Posterior vena cava (tissue), 2 donors: ENCODE results near the gene FRYL. TPM values are rescaled to one million over a fixed set of nuclear protein-coding genes. Genes with fewer than 3 reads are reported as not detected.

Experiments
- DNase-seq: peaks from one replicate; pipeline ENCODE4 v3.0.0-alpha.2; 2020; ENCODE audit warnings: low spot score
- intact Hi-C, 2 donors: fragments of 100-400 bp; cut with DNase I; formaldehyde crosslinking; loops; one replicate each; pipeline versions ENCODE4 v1.14.1 to v1.14.2; 2022 to 2023
- total RNA-seq, 2 donors: library from RNA; stranded (reverse); fragmentation: NEBNext Ultra II Directional; extraction: Animal tissue kit (Norgen Biotek cat#: 25700); gene quantifications; one replicate each; pipeline ENCODE4 v1.2.1, GENCODE V29; 2021
- donor health status: DM: yes; HTN: yes; CAD: no.
- donor health status: DM: yes; HTN: yes; CAD: no.

FRYL gene
- total RNA-seq, 2 donors from 2014 or later: 59.6 to 73.2 TPM

DNA sequence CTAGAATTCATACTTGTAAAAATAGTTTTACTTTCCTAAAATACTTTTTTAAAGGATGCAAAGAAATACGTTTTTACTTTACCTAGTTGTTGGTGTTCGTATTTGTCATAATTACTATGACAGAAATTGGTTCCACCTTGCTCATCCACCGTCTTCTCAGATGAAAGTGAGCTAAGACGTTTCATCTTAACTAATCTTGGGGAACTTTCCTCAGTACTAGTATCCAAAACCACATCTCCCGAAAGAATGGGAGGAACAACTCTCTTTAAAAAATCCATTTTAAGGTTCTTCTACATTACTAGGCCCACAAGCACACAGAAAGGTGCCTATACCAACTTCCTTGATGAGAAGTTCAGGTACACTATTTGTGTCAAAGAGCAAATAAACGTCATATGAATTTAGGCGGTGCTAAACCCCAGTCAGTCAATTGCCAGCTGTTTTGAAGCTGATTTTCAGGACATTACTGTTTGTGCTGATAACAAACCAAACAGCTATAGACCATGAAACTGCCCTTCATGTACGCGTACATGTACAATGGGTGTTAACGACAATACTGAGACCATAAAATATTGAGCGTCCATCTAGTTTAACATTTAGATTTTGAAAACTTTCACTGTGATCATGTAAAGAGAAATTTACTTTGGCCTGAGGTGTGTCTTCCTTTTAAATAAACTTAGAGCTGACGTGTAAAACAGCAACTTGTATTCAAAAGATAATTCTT lies 99.1 kb downstream of the FRYL start:
- intact Hi-C loops: no loop called here
- DNase-seq: no peak

GRCh38 chr4:48673537-48673936 lies 106.5 kb downstream of the FRYL start:
- no peak for DNase-seq
- intact Hi-C loops: no loop called here

DNA sequence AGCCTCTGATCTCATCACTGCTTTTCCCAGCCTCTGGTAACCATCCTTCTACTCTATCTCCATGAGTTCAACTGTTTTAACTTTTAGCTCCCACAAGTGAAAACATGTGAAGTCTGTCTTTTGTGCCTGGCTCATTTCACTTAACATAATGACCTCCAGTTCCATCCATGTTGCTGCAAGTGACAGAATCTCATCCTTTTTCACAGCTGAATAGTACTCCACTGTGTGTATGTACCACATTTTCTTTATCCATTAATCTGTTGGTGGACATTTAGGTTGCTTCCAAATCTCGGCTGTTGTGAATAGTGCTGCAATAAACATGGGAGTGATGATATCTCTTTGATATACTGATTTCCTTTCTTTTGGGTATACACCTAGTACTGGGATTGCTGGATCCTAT lies 109.5 kb downstream of the FRYL start:
- no peak for DNase-seq
- intact Hi-C loops: no loop called here

DNA sequence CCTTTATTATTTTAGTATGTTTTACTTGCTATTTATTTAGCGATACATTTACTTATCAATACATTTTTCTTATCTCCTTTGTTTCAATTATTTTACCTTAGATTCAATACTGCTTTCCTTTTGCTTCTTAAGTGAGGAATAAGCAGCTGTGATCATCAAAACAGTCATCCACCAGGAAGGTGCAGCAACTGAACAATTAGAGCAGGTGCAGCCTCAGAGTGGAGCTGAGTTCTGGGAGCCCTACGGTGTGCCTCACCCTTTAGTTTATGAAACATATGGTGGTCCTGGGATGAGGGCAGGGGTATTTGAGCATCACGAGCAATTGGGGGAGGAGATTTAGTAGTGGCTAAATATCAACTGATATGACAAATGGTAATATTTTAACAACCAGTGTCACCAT lies 111.0 kb downstream of the FRYL start:
- DNase-seq: no peak
- intact Hi-C loops: no loop called here

- no peak for DNase-seq
- intact Hi-C loops: no loop called here
Measured at GRCh38 chr4:48668254-48669017, 111.6 kb downstream of the FRYL start.

- intact Hi-C loops: no loop called here
- DNase-seq: no peak
Measured at GRCh38 chr4:48667148-48667547, 112.9 kb downstream of the FRYL start.

- intact Hi-C loops: no loop called here
- no peak for DNase-seq
Measured at GRCh38 chr4:48665555-48666186, 114.4 kb downstream of the FRYL start.

- DNase-seq: no peak
- intact Hi-C loops: no loop called here
Measured at GRCh38 chr4:48664938-48665337, 115.1 kb downstream of the FRYL start.

DNA sequence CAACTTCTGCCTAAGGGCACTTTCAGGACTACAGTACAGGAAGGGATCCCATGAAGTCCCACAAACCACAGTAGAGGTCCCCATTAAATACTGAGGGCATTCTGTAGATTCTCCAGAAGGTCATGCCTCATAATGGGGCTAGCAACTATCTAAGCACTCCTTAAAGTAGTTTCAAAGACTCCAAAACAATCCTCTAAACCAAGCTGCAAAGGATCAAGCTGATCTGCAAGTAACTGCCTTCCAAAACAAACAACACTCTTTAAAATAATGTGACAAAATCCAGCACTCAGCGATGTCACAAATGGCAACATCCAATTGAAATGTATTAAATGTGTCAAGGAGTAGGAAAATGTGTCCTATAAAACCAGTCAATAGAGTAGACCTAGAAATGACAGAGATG lies 118.7 kb downstream of the FRYL start:
- intact Hi-C loops: no loop called here
- no peak for DNase-seq

GRCh38 chr4:48660347-48660746 lies 119.7 kb downstream of the FRYL start:
- no peak for DNase-seq
- intact Hi-C loops: no loop called here

DNA sequence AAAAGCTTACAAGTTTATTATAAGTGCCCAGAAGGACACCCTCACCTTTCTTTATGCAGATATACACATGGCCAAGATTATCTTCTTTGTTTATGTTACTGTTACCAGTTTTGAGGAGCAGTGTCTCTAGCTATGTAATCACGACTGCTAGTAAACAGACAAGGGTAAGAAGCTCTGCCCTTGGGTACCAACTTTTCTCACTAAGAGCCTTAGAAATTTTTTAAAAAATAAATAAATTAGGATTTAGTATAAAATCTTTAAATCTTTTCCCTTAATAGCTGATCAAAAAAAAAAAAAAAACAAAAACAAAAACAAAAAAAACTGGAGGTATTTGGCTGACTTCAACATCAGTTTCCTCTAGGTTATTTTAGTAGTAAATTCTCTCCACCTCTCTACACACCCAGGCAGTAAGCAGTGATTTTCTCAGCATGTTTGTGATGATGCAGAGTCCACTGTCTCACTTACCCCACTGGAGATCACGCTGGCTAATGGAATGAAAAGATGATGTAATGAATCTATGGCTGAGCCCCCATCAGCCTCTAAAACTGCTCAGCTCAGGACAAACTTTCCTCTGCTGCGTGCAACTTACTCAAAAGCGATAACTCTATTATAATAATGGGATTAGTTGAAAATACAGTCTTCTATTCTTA lies 125.9 kb downstream of the FRYL start:
- intact Hi-C loops: no loop called here
- no peak for DNase-seq

DNA sequence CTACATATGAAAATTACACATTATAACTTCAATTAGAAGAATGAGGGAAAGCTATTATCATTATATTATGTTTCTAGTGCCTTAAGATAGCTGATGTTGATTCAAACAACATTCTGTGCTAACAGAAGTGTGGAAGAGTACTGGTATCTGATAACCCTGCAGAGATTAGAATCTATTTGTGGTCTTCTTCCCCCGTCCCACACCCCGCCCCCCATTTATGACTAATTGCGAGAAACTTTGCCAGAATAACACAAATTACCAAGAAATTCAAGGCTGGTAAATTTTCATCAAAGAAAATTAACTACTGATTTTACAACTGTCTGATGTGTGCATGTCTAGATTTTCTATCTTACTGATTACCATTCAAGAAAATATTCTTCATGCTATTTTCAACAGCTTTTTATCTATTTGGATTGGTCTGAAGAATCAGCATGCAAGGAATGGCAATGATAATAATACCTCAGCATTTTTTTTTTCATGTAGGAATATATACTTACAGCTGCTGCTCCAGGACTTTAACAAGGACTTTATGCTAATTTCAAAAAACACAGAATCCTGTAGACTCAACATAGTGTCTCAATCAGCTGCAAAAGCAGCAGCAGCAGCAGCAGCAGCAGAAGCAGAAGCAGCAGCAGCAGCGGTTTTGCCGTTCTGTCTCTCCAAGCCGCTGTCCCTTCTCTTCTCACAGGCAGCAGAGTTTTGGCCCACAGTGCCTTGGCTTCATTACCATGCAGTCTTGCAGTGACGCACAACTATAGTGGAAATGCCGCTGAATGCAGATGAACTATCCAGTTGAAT lies 126.7 kb downstream of the FRYL start:
- intact Hi-C loops: no loop called here
- no peak for DNase-seq

GRCh38 chr4:48651914-48652313 lies 128.2 kb downstream of the FRYL start:
- no peak for DNase-seq
- intact Hi-C loops: no loop called here

- intact Hi-C loops: no loop called here
- DNase-seq: no peak
Measured at GRCh38 chr4:48649505-48649904, 130.6 kb downstream of the FRYL start.

- intact Hi-C loops: no loop called here
Measured at GRCh38 chr4:48645225-48645794, 134.8 kb downstream of the FRYL start.

DNA sequence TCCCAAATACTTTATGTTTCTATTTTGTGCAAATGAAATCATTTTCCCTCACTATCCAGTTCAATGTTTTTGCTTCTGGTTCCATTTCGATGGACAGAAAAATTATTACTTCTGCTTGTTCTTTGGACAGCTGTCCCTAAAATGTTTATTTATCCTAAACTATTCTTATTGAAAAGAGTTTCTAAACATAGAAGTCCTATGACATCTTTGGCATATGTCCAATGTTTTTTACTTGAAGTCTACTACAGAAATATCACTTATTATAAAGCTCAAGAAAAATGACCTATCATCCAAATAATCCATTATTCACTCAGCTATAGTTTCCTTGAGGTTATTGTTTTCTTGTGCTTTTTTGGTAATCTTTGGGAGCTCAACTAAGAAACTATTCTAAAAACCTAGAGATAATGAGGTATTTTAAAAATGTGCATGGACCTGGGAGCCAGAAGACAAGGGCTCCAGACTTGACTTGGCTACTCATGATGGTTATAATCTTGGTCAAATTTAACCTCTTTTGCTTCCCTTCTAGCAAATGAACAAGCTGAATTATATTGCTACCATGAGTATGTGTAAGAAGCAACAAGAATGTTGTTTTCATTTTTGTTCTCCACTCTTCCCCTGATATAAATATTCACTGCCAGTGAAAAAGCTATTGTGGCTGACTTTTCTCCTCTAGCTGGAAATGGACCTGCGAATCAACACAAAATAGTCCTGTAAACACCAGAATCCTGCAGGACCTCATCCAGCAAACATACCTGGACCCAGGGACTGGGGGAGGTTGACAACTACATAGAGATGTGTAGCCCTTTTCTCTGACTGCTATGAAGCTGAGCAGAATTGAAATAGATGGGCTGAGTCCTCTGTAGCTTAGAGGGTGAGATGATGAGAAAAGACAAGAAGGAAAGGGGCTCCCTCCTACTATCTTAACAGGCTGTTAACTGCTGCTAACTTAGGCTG lies 137.4 kb downstream of the FRYL start:
- intact Hi-C loops: no loop called here

More at GRCh38 chr4:48645225-48645794, 134.8 kb downstream of the FRYL start:
- DNase-seq: no peak

DNA sequence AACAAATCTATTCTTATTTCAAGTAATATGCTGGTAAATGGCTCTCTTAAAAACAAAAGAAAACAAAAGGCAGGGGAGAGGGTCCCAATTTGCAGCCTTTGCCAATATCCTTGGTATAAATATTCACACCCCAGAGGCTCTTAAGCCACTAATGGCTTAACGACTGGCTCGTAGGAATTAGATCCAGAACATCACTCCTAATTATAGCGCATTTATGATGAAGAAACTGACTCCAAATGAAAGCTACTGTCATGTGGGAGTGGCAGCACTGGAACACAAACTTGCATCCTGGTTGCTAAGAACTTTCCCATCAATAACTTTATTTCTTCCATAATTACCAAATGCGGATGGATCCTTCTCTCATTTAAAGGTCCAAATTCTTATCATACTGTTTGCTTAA lies 138.7 kb downstream of the FRYL start:
- intact Hi-C loops: no loop called here
- DNase-seq: no peak

More for the DNA sequence above, 137.4 kb downstream of the FRYL start:
- no peak for DNase-seq

GRCh38 chr4:48640699-48641098 lies 139.4 kb downstream of the FRYL start:
- no peak for DNase-seq
- intact Hi-C loops: no loop called here
